Fibroblast of pulmonary artery (primary cell): ENCODE measurements around the gene DLX4.

Experiments used
- DNase-seq: peaks from one replicate; pipeline ENCODE4 v3.0.0-alpha.2; 2010; ENCODE audit warnings: low read depth
- H3K4me3 ChIP-seq: replicated peaks from 2 replicates; pipeline ENCODE4 v1.5.1; 2011; ENCODE audit warnings: low read depth, mild to moderate bottlenecking, control low read depth, low read length, moderate library complexity
- CTCF ChIP-seq: IDR thresholded peaks from 2 replicates; pipeline ENCODE4 v1.5.1; 2011; ENCODE audit warnings: mild to moderate bottlenecking, control low read depth, low read length, inconsistent platforms; ENCODE audit errors: missing control alignments

DLX4 gene

GRCh38 chr17:49926886-49927285, 42.1 kb upstream of the DLX4 start:
- peak; percentile 39 for DNase-seq
- no peak for TF ChIP-seq CTCF
- H3K4me3 ChIP-seq: no peak overlapping the region

- H3K4me3 ChIP-seq: no peak overlapping the region
- no peak for DNase-seq
- TF ChIP-seq CTCF: no peak
Observed at GRCh38 chr17:49928126-49928800, 40.7 kb upstream of the DLX4 start.

GRCh38 chr17:49928837-49929475, 40.0 kb upstream of the DLX4 start:
- no peak overlapping the region for H3K4me3 ChIP-seq
- TF ChIP-seq CTCF: no peak
- no peak for DNase-seq

GRCh38 chr17:49930880-49931279, 38.1 kb upstream of the DLX4 start:
- no peak for DNase-seq
- no peak for TF ChIP-seq CTCF
- H3K4me3 ChIP-seq: no peak overlapping the region

GRCh38 chr17:49931416-49932137, 37.4 kb upstream of the DLX4 start:
- TF ChIP-seq CTCF: no peak
- DNase-seq: no peak
- no peak overlapping the region for H3K4me3 ChIP-seq

GRCh38 chr17:49932138-49932723, 36.8 kb upstream of the DLX4 start:
- no peak for DNase-seq
- no peak for TF ChIP-seq CTCF
- no peak overlapping the region for H3K4me3 ChIP-seq
